K562 treated with DMSO at 1 percent for 4 hours (cell line): ENCODE measurements around the gene FIBIN. TPM values are rescaled to one million over a fixed set of nuclear protein-coding genes. Genes with fewer than 3 reads are reported as not detected.

ENCODE experiments used
- total RNA-seq: library from RNA; unstranded; fragments of 300-600 nt; gene quantifications from 2 replicates; pipeline ENCODE4 v1.2.3, GENCODE V29; 2022; ENCODE audit not compliant: insufficient read depth

FIBIN gene
- total RNA-seq: not detected in 2 replicates

GRCh38 chr11:26993965-26994457 is at the start of gene FIBIN:
TSS of gene FIBIN (plus strand) at chr11:26994112. CDS start at chr11:26994527, 415 bp downstream.

DNA sequence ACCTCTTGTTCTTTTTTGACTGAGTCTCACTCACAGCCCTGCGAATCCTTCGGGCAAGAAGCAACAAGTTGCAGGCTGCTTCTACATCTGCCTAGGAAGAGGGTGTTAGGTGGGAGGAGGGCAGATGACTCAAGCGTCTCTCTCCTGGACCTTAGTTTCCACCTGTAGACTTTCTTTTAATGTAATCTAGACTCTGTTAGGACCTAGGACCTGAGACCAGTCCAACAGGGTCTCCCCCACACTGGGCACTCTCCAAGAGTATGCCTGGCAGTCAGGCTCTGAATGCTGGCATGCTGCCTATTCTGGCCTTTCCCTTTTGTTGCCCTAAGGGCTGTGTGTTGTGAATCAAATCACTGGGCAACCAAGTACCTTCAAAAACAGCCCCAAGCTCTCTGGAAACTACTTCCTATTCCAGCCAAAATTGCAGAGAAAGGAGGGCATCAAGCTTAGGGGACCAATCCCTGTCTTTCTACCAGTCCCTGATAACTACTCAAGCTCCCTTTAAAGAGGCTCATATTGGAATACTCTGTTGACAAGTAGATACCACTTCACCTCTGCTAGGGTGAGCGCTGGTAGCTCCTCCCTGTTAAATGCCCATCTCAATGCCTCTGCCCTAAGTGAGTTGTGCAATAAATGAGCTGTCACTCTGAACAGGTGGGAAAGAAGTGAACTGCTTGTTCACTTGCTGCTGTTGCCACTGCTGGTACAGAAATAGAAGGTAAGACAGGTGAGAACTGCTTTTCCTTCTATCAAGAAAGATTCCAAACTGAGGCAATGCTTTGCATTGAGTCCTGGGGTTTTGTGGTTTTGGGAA is 46.6 kb downstream of the FIBIN start, which contains the start of gene BBOX1:
Gene BBOX1, plus strand, starts transcription at position 514 of the 814 bp plus-strand sequence. CDS start 14,616 bp downstream, outside the sequence.

Other genes with a start within 250 kb of the FIBIN start
- gene BBOX1, start 46.7 kb downstream of the FIBIN start, total RNA-seq: not detected in 2 replicates